K562 (cell line): ENCODE measurements around the gene PPFIA3. TPM values are rescaled to one million over a fixed set of nuclear protein-coding genes. Genes with fewer than 3 reads are reported as not detected.
A peak's percentile ranks its signal among the peaks of the same experiment; 100 is the strongest.

ENCODE experiments used
- ARID2 ChIP-seq: fragments of 450-650 bp; IDR thresholded peaks from 2 replicates; pipeline ENCODE4 v1.6.1; 2017; ENCODE audit warnings: antibody characterized with exemption, mild to moderate bottlenecking
- ARID3B ChIP-seq: fragments of 250-450 bp; sonication (Bioruptor Pico); IDR thresholded peaks from 2 replicates; pipeline ENCODE4 v1.4.0; 2020; ENCODE audit warnings: borderline replicate concordance
- BACH1 ChIP-seq: fragments of 200-800 bp; sonication (Bioruptor generic); IDR thresholded peaks from 2 replicates; pipeline ENCODE4 v1.6.1; 2016; ENCODE audit warnings: missing genetic modification characterization, missing compliant biosample characterization
- CEBPG ChIP-seq, 3 experiments: fragments of 200-800 bp in 1 of 3; sonication (Bioruptor generic) in 1 of 3; sonication (generic) in 1 of 3; formaldehyde crosslinking in 1 of 3; IDR thresholded peaks in 2 of 3; conservative IDR thresholded peaks in 1 of 3; 2 replicates each; pipeline versions ENCODE4 v1.6.1 to v1.8.0; 2016 to 2022; ENCODE audit warnings: missing compliant biosample characterization in 2 of 3, missing genetic modification characterization in 2 of 3, mild to moderate bottlenecking in 1 of 3, missing genetic modification reagents in 1 of 3
- DEAF1 ChIP-seq: fragments of 450-650 bp; formaldehyde crosslinking; IDR thresholded peaks from 2 replicates; pipeline ENCODE4 v1.4.0; 2020; ENCODE audit warnings: mild to moderate bottlenecking, moderate library complexity
- GTF2B ChIP-seq: IDR thresholded peaks from 2 replicates; pipeline ENCODE4 v1.6.1; 2011; ENCODE audit not compliant: insufficient read length; ENCODE audit errors: extremely low read depth
- GTF2E2 ChIP-seq: fragments of 200-800 bp; sonication (Bioruptor generic); IDR thresholded peaks from 2 replicates; pipeline ENCODE4 v1.6.1; 2016; ENCODE audit warnings: missing genetic modification characterization, missing compliant biosample characterization
- HNRNPL ChIP-seq: fragments of 200-400 bp; formaldehyde crosslinking; IDR thresholded peaks from 2 replicates; pipeline ENCODE4 v1.6.1; 2017; ENCODE audit warnings: low read depth, mild to moderate bottlenecking, low read length
- MYBL2 ChIP-seq, 2 experiments: fragments of 450-650 bp in 1 of 2; sonication (generic) in 1 of 2; formaldehyde crosslinking in 1 of 2; IDR thresholded peaks; 2 replicates each; pipeline versions ENCODE4 v1.6.1 to v1.8.1; 2017 to 2022; ENCODE audit warnings: borderline replicate concordance in 1 of 2, inconsistent platforms in 1 of 2, low read depth in 1 of 2, mild to moderate bottlenecking in 1 of 2, missing genetic modification reagents in 1 of 2, moderate library complexity in 1 of 2
- NFYB ChIP-seq: IDR thresholded peaks from 2 replicates; pipeline ENCODE4 v1.6.1; 2011; ENCODE audit warnings: mild to moderate bottlenecking, moderate library complexity; ENCODE audit not compliant: insufficient read length; ENCODE audit errors: extremely low read depth
- PRMT5 ChIP-seq: sonication (generic); formaldehyde crosslinking; IDR thresholded peaks from 2 replicates; pipeline ENCODE4 v1.5.0; 2020; ENCODE audit warnings: missing genetic modification reagents
- PRPF4 ChIP-seq: fragments of 200-400 bp; formaldehyde crosslinking; IDR thresholded peaks from one replicate; pipeline ENCODE4 v1.6.1; 2017; ENCODE audit warnings: low read length, low read depth, mild to moderate bottlenecking; ENCODE audit not compliant: insufficient read depth, poor library complexity, severe bottlenecking
- RBM25 ChIP-seq: fragments of 200-400 bp; formaldehyde crosslinking; IDR thresholded peaks from 2 replicates; pipeline ENCODE4 v1.6.1; 2018; ENCODE audit warnings: low read length, low read depth, moderate library complexity; ENCODE audit not compliant: severe bottlenecking
- TAF1 ChIP-seq: IDR thresholded peaks from 2 replicates; pipeline ENCODE4 v1.6.1; 2011; ENCODE audit warnings: mild to moderate bottlenecking, low read length, moderate library complexity; ENCODE audit not compliant: insufficient read depth, control insufficient read depth, severe bottlenecking; ENCODE audit errors: extremely low read depth
- ZNF511 ChIP-seq: sonication (generic); formaldehyde crosslinking; IDR thresholded peaks from 2 replicates; pipeline ENCODE4 v1.8.0; 2022; ENCODE audit warnings: mild to moderate bottlenecking, missing genetic modification reagents
- ZNF699 ChIP-seq: fragments of 250-450 bp; sonication (Bioruptor Pico); IDR thresholded peaks from 2 replicates; pipeline ENCODE4 v1.8.0; 2021; ENCODE audit warnings: mild to moderate bottlenecking, moderate library complexity; ENCODE audit not compliant: insufficient replicate concordance
- polyA plus RNA-seq, 8 experiments: library from polyadenylated mRNA; depleted of rRNA in 4 of 8; stranded (reverse) in 5 of 8; unstranded in 3 of 8; fragments of >200 nt; fragmentation: Nextera tagmentation in 2 of 8; fragmentation: Illumina TruSeq in 1 of 8; extraction: Ambion mirVana in 2 of 8; extraction: Trizol in 1 of 8; gene quantifications; 2 replicates each; pipeline versions ENCODE4 v1.2.1 to v1.2.3, GENCODE V29; 2011 to 2014; ENCODE audit warnings: inconsistent platforms in 1 of 8, missing spikeins in 1 of 8
- total RNA-seq, 7 experiments: library from RNA; depleted of rRNA in 6 of 7; stranded (reverse); fragments of >200 nt in 6 of 7; fragmentation: Illumina TruSeq in 2 of 7; extraction: Trizol in 2 of 7; gene quantifications; 2 replicates each; pipeline versions ENCODE4 v1.2.1 to v1.2.3, GENCODE V29; 2011 to 2021; ENCODE audit warnings: low replicate concordance in 1 of 7

Gene PPFIA3
- total and polyA plus RNA-seq, 9 of the 15 experiments (the other 6 are each of a cell fraction or from before 2014, with no cell fraction given): 0.10 to 53.0 (median 17.6) TPM

DNA sequence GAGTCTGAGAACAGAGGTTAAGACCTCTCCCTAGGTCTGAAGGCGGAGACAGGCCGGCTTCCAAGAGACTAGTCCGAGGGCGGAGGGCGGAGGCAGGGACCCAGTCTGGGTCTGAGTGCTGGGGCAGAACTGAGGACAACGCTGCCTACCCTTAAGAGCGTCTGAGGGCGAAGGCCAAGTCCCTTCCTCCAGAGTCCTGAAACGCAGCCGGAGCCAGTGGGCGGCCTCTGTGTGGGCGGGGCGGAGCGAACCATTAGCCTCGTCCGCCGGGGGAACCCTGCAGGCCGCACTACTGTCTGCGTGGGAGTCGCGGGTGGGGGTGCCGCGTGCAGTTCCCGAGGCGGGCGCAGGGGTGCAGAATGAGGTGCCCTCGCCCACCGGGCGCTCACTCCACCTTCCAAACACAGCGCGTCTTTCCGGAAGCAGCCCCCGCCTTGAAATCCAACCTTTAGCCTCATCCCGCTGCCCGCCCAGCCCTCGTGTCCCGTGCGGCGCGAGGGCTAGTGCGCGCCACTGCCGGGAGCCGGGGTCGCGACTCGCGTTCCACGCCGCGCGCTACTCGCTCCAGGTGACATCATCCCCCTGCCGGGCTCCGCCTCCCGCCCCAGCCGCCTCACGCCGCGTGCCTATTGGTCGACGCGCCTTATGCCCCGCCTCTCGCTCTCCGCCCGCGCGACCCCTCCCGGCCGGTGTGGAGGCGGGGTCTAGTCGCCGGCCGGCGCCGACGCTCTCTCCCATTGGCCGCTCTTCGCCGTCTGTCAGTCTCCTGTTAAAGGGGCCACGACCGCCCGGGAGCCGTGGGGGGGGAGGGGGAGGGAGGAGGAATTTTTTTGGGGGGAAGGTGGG is 556 bp upstream of the PPFIA3 start, which contains the start of gene C19orf73 (continued):
- TF ChIP-seq BACH1 (no peak), ARID2 (no peak), TAF1 (peak; percentile 33), MYBL2 (IDR thresholded peaks at IDR 0.05; ENCODE audit: low read depth) (no peak), MYBL2 (CRISPR knock-in tag; IDR thresholded peaks at IDR 0.05; ENCODE audit: borderline replicate concordance) (no peak), NFYB (peak; percentile 47), ZNF511 (CRISPR knock-in tag) (peak; percentile 48), ZNF699 (CRISPR knock-in tag) (no peak), GTF2E2 (tag) (peak; percentile 46; the same call in 1 of the 2 replicates), ARID3B (CRISPR knock-in tag) (no peak), GTF2B (no peak), PRPF4 (no peak), PRMT5 (CRISPR knock-in tag) (no peak), DEAF1 (CRISPR knock-in tag) (no peak), HNRNPL (peak; percentile 79; the same call in 1 of the 2 replicates), RBM25 (peak; percentile 99), CEBPG (CRISPR knock-in tag; IDR thresholded peaks at IDR 0.05) (0 out of 2 replicates have a peak, but pooled peaks have one; percentile 61), CEBPG (tag; conservative IDR thresholded peaks at IDR 0.05 in 1 of 2, IDR thresholded peaks at IDR 0.05 in 1 of 2) (peak in 1 of 2 experiments; percentile 34; a peak in 1 of 4 replicates)
